ENCODE measurements around the gene FGF12. TPM values are rescaled to one million over a fixed set of nuclear protein-coding genes. Genes with fewer than 3 reads are reported as not detected.

The FGF12 gene
- total RNA-seq, 1 donor from 2014 or later, result 4.5 TPM

GRCh38 chr3:192685801-192686200 is 41.5 kb downstream of the FGF12 start:
- DNase-seq (ENCODE audit: low spot score), result no peak

- no peak for DNase-seq (ENCODE audit: low spot score)
Observed at GRCh38 chr3:192684151-192684550, 43.2 kb downstream of the FGF12 start.

- DNase-seq (ENCODE audit: low spot score), result no peak
Observed at GRCh38 chr3:192675958-192676649, 51.2 kb downstream of the FGF12 start.

GRCh38 chr3:192655628-192656027 is 71.7 kb downstream of the FGF12 start:
- no peak for DNase-seq (ENCODE audit: low spot score)

GRCh38 chr3:192655040-192655439 is 72.3 kb downstream of the FGF12 start:
- DNase-seq (ENCODE audit: low spot score), result no peak

- DNase-seq (ENCODE audit: low spot score), result no peak
Observed at GRCh38 chr3:192653862-192654261, 73.5 kb downstream of the FGF12 start.

- DNase-seq (ENCODE audit: low spot score), result no peak
Observed at GRCh38 chr3:192652727-192653126, 74.6 kb downstream of the FGF12 start.

- no peak for DNase-seq (ENCODE audit: low spot score)
Observed at GRCh38 chr3:192651836-192652512, 75.4 kb downstream of the FGF12 start.

- no peak for DNase-seq (ENCODE audit: low spot score)
Observed at GRCh38 chr3:192645437-192645836, 81.9 kb downstream of the FGF12 start.

GRCh38 chr3:192642651-192643050 is 84.7 kb downstream of the FGF12 start:
- no peak for DNase-seq (ENCODE audit: low spot score)

GRCh38 chr3:192641919-192642318 is 85.4 kb downstream of the FGF12 start:
- DNase-seq (ENCODE audit: low spot score), result no peak

- no peak for DNase-seq (ENCODE audit: low spot score)
Observed at GRCh38 chr3:192639987-192640386, 87.4 kb downstream of the FGF12 start.

GRCh38 chr3:192637803-192638202 is 89.5 kb downstream of the FGF12 start:
- no peak for DNase-seq (ENCODE audit: low spot score)

GRCh38 chr3:192636517-192637444 is 90.6 kb downstream of the FGF12 start:
- DNase-seq (ENCODE audit: low spot score), result no peak

- no peak for DNase-seq (ENCODE audit: low spot score)
Observed at GRCh38 chr3:192629429-192629828, 97.9 kb downstream of the FGF12 start.

GRCh38 chr3:192621909-192622308 is 105.4 kb downstream of the FGF12 start:
- no peak for DNase-seq (ENCODE audit: low spot score)

GRCh38 chr3:192620275-192620674 is 107.1 kb downstream of the FGF12 start:
- DNase-seq (ENCODE audit: low spot score), result no peak

- no peak for DNase-seq (ENCODE audit: low spot score)
Observed at GRCh38 chr3:192611411-192611810, 115.9 kb downstream of the FGF12 start.

- DNase-seq (ENCODE audit: low spot score), result no peak
Observed at GRCh38 chr3:192608726-192609600, 118.4 kb downstream of the FGF12 start.

- no peak for DNase-seq (ENCODE audit: low spot score)
Observed at GRCh38 chr3:192607798-192608197, 119.5 kb downstream of the FGF12 start.

- DNase-seq (ENCODE audit: low spot score), result no peak
Observed at GRCh38 chr3:192597913-192598312, 129.4 kb downstream of the FGF12 start.
